GM18909 (cell line): ENCODE data around the gene DARS1.

ENCODE experiments used
- ATAC-seq: cut with Tn5 transposase; IDR thresholded peaks from one replicate; pipeline ENCODE4 v1.9.1; 2021; ENCODE audit warnings: mild to moderate bottlenecking; ENCODE audit not compliant: unreplicated experiment, poor library complexity

DARS1 gene

GRCh38 chr2:135948642-135949355, 36.6 kb downstream of the DARS1 start:
- ATAC-seq = peak; percentile 72

GRCh38 chr2:135948141-135948540, 37.3 kb downstream of the DARS1 start:
- no peak for ATAC-seq

DNA sequence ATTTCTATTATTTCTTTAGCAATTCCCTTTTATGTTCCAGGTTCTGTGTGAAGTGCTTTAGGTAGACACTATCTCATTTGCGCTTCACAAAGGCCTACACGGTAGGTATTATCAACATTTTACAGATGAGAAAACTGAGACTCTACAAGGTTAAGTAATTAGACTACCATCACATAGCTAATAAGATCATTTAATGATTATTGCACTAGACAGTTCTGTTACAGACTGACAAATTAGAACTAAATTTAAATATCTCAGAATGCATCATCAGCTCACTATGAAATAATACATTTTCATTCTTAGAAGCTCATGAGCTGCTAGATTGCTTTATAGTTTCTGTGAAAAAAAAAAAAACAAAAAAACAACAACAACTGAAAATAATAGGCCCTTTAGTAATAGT, 37.9 kb downstream of the DARS1 start:
- no peak for ATAC-seq

DNA sequence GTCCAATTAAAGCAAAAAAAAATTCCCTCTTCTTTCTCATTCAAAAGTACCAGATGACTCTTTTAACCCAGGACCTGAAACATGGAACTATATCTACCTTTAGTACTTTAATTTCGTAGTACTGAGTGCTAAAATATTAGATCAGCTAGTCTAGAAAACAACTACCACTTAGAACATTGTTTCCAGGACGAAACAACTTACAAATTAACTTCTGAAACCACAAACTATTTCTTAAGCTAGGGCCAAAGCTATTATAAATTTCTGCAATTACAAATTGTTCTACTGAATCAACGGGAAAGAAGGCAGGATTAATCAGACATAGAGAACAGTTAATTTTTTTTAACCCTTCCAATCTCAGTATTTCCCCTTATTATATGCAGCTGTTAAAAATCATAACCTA, 39.9 kb downstream of the DARS1 start:
- no peak for ATAC-seq

DNA sequence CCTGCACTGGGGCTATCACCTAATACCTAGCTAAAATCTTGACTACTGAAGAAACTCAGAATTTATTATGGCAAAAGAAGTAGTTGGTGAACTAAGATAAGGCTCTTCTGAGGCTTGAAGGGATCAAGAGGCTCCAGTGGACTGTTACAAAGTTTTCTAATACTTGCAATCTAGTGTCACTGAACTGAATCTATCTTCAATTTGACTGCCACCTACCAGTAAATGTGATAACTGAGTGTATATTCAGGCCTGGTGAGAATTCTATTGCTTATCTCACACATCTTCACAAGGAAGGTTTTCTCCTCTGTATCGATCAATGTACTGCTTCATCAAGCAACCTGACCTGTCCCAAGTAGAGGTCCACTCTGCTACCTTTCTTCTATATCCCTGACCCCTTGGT, 40.8 kb downstream of the DARS1 start:
- no peak for ATAC-seq

- ATAC-seq = no peak
These were observed 42.3 kb downstream of the DARS1 start for GRCh38 chr2:135942936-135943688.

DNA sequence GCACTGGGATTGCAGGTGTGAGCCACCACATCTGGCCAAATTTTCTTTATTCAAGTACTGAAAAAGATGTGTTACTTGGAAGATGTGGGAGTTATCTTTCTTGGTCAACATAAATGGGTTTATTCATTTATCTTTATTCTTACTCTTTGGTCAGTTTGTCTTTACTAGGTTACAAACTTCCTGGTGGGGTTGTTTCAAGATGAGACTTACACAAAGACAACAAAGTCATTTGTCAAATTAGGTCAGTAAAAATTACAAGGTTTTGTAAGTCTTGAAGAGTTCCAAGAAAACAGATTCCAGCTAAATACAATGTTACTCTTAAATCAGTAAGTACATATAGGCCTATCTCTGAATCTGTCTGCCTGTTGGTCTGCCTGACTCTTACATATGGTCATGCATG, 48.9 kb downstream of the DARS1 start:
- no peak for ATAC-seq

DNA sequence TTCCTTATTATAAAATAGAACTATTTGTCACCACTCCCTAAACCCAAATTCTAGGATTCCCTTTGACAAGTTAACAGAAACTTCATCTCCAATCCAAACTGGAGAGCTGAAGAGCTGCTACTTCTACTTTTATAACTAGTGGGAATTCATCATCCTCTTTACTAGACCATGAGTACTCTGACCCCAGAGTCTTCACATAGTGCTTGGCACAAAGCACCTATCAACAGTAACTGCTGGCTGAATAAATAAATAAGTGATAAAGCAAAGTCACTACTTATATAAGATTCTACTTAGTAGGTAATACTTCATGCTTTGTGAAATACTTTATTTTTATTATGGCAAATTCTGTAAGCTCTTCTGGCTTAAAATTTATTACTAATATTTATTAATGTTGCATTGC, 49.5 kb downstream of the DARS1 start:
- no peak for ATAC-seq

DNA sequence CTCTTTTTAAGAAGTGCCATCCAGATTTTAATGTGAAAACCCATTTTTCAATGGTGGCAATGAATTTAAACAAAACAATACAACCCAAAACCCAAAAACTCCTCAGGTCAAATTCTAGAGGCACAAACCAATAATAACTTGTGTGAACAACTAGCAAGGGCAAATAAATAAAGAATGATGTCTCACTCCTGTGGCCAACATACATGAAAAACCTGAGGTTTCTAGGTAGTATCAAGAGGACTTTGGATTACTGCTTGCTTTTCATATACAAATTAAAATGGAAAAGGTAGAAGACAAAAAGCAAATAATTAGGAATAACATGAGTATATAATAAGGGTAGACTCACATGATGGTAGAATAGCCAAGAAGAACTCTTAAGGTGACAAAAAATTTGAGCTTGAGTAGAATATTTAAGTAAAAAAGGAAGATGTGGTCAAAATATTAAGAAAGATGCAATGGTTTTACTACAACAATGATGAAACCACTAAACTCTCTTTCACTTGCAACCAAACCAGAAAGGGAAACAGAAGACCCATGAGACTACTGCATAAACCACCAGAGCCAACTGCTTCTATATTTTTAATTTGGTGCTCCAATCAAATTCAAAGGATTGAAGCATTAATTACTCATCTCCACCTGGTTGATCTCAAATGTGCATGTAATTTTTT, 53.5 kb downstream of the DARS1 start:
- peak; percentile 92 for ATAC-seq

GRCh38 chr2:135926605-135927004, 58.8 kb downstream of the DARS1 start:
- no peak for ATAC-seq

DNA sequence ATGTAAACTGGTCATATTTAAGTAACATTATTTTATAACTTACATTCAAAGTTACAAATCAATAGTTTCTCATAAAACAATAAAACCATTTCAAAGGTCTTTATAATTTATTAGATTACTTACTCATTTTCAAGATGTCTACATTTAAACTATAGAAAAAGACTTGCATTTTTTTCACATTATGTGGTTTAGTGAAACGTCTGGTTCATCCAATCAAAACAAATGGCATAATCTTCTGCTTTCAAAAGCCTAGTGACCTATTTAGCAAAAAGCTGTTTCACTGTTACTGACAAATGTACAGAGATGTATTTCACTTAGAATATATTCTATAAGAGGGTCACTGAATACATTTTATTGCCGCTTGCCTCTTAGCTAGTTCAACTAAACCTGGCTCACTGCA, 59.9 kb downstream of the DARS1 start:
- ATAC-seq = no peak

- ATAC-seq = no peak
These were observed 69.2 kb downstream of the DARS1 start for GRCh38 chr2:135916207-135916606.

- no peak for ATAC-seq
These were observed 70.9 kb downstream of the DARS1 start for GRCh38 chr2:135914485-135914884.

- ATAC-seq = no peak
These were observed 71.6 kb downstream of the DARS1 start for GRCh38 chr2:135913727-135914365.

GRCh38 chr2:135909976-135910375, 75.5 kb downstream of the DARS1 start:
- no peak for ATAC-seq

DNA sequence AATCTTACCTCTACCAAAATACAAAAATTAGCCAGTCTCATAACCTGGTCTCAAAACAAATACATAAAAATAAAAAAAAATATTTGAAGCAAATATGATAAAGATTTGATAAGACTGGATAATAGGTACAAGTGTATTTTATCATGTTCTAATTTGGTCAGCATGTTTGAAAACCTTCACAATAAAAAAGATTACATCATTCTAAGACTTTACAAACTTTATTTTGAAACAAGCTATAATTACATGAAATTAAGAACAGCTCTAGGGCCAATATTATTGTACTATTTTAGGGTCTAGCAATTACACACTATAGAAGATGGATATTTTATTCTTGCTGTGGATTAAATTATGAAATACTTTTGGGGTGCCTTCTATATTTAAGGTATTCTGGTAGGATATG, 79.7 kb downstream of the DARS1 start:
- no peak for ATAC-seq

- ATAC-seq = no peak
These were observed 81.0 kb downstream of the DARS1 start for GRCh38 chr2:135904341-135904989.

GRCh38 chr2:135903650-135904049, 81.8 kb downstream of the DARS1 start:
- ATAC-seq = no peak

- ATAC-seq = no peak
These were observed 85.9 kb downstream of the DARS1 start for GRCh38 chr2:135899567-135899966.

- ATAC-seq = no peak
These were observed 87.1 kb downstream of the DARS1 start for GRCh38 chr2:135898234-135898786.
